ENCODE results near the gene C17orf67. TPM values are rescaled to one million over a fixed set of nuclear protein-coding genes. Genes with fewer than 3 reads are reported as not detected.
A peak's percentile ranks its signal among the peaks of the same experiment; 100 is the strongest.

Gene C17orf67
- total and polyA plus RNA-seq, 2 experiments from 2014 or later, result 0.27 to 0.73 TPM

- no peaks in the 10 kb centered on the region for H3K9me3 ChIP-seq (ENCODE audit: low read depth)
- WGBS (ENCODE audit: low lambda C conversion rate, missing lambda C conversion rate), result 96% methylated on average over 1 of the region's 1 CpG
- TF ChIP-seq EZH2 (IDR thresholded peaks at IDR 0.05; ENCODE audit: borderline replicate concordance), result no peak
- no peak for TF ChIP-seq EZH2phosphoT487 (IDR thresholded peaks at IDR 0.05; ENCODE audit: low read depth, severe bottlenecking, unreplicated experiment)
- no peak for TF ChIP-seq CTCF (IDR thresholded peaks at IDR 0.05; ENCODE audit: poor library complexity)
These were observed 41.5 kb downstream of the C17orf67 start for GRCh38 chr17:56792267-56792666.

GRCh38 chr17:56786989-56787482 lies 46.7 kb downstream of the C17orf67 start:
- no peak overlapping the region for H2AFZ ChIP-seq
- TF ChIP-seq EZH2 (IDR thresholded peaks at IDR 0.05; ENCODE audit: borderline replicate concordance) (no peak), CTCF (IDR thresholded peaks at IDR 0.05; ENCODE audit: poor library complexity) (no peak), EZH2phosphoT487 (IDR thresholded peaks at IDR 0.05; ENCODE audit: low read depth, severe bottlenecking, unreplicated experiment) (no peak)
- H3K9me3 ChIP-seq (ENCODE audit: low read depth), result no peaks in the 10 kb centered on the region
- no peak overlapping the region for H3K4me3 ChIP-seq
- no peaks in the 10 kb centered on the region for H3K4me1 ChIP-seq (ENCODE audit: insufficient read depth)
- peak; percentile 48 for DNase-seq (ENCODE audit: low spot score)
- H3K79me2 ChIP-seq, result no peaks in the 10 kb centered on the region
- H3K36me3 ChIP-seq (replicated peaks; ENCODE audit: insufficient read depth, low read depth), result no peaks in the 10 kb centered on the region
- 51% methylated on average over 7 of the region's 7 CpGs for WGBS (ENCODE audit: low lambda C conversion rate, missing lambda C conversion rate)
- H3K9me2 ChIP-seq (replicated peaks; ENCODE audit: insufficient read depth), result no peaks in the 10 kb centered on the region
- H4K20me1 ChIP-seq (ENCODE audit: insufficient read depth, poor library complexity, severe bottlenecking), result no peaks in the 10 kb centered on the region
- no peak overlapping the region for H3K4me2 ChIP-seq
- peak overlapping the region; percentile 23 for H3K27ac ChIP-seq
- no peaks in the 10 kb centered on the region for H3K27me3 ChIP-seq

More at GRCh38 chr17:56792267-56792666, 41.5 kb downstream of the C17orf67 start:
- no peak overlapping the region for H3K4me2 ChIP-seq
- H4K20me1 ChIP-seq (ENCODE audit: insufficient read depth, poor library complexity, severe bottlenecking), result no peaks in the 10 kb centered on the region
- H3K9me2 ChIP-seq (replicated peaks; ENCODE audit: insufficient read depth), result no peaks in the 10 kb centered on the region
- H3K79me2 ChIP-seq, result no peaks in the 10 kb centered on the region
- no peak overlapping the region for H2AFZ ChIP-seq
- no peaks in the 10 kb centered on the region for H3K4me1 ChIP-seq (ENCODE audit: insufficient read depth)
- DNase-seq (ENCODE audit: low spot score), result no peak
- no peak overlapping the region for H3K4me3 ChIP-seq
- H3K27me3 ChIP-seq, result peaks cover 6% of the 10 kb centered on the region
- no peak overlapping the region for H3K27ac ChIP-seq
- H3K36me3 ChIP-seq (replicated peaks; ENCODE audit: insufficient read depth, low read depth), result no peaks in the 10 kb centered on the region

- Histone ChIP-seq H3K79me2 (no peaks in the 10 kb centered on the region), H3K9me2 (replicated peaks; ENCODE audit: insufficient read depth) (no peaks in the 10 kb centered on the region), H3K4me1 (ENCODE audit: insufficient read depth) (no peaks in the 10 kb centered on the region), H3K27me3 (peaks cover 5% of the 10 kb centered on the region), H3K27ac (no peak overlapping the region), H3K4me3 (no peak overlapping the region), H3K9me3 (ENCODE audit: low read depth) (no peaks in the 10 kb centered on the region), H3K4me2 (no peak overlapping the region), H3K36me3 (replicated peaks; ENCODE audit: insufficient read depth, low read depth) (no peaks in the 10 kb centered on the region), H4K20me1 (ENCODE audit: insufficient read depth, poor library complexity, severe bottlenecking) (no peaks in the 10 kb centered on the region), H2AFZ (no peak overlapping the region)
- 83% methylated on average over 9 of the region's 9 CpGs for WGBS (ENCODE audit: low lambda C conversion rate, missing lambda C conversion rate)
- no peak for TF ChIP-seq CTCF (IDR thresholded peaks at IDR 0.05; ENCODE audit: poor library complexity)
- TF ChIP-seq EZH2phosphoT487 (IDR thresholded peaks at IDR 0.05; ENCODE audit: low read depth, severe bottlenecking, unreplicated experiment), result no peak
- TF ChIP-seq EZH2 (IDR thresholded peaks at IDR 0.05; ENCODE audit: borderline replicate concordance), result no peak
- no peak for DNase-seq (ENCODE audit: low spot score)
These were observed 47.6 kb downstream of the C17orf67 start for GRCh38 chr17:56785997-56786680.
